C4-2B (cell line): Measurements from ENCODE around the gene CD69.

Experiments used
- ZFX ChIP-seq: fragments of 450-650 bp; IDR thresholded peaks from 2 replicates; pipeline ENCODE4 v1.6.1; 2017
- TF ChIP-seq, protein P1 (sequence below): fragments of 450-650 bp; conservative IDR thresholded peaks from 2 replicates; pipeline ENCODE4 v1.5.1; 2017; ENCODE audit warnings: mild to moderate bottlenecking

DNA sequence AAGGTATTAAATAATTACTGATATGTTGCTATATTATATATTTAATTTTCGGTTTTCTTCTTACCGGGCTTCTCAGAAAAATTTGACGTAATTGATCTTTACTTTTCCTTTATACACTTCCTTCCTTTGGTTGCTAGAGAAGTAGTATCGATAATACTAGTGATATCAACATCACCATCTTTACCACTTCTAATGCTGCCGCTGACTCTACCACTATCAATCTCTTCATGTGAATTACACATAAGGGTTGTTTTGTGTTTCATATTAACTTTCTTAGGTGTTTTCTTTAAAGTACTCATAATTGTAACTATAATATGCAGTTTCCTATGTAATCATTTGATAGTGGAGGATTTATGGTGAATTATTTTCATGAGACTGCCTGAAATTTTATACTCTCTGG is 35.6 kb upstream of the CD69 start:
- TF ChIP-seq, protein P1, sequence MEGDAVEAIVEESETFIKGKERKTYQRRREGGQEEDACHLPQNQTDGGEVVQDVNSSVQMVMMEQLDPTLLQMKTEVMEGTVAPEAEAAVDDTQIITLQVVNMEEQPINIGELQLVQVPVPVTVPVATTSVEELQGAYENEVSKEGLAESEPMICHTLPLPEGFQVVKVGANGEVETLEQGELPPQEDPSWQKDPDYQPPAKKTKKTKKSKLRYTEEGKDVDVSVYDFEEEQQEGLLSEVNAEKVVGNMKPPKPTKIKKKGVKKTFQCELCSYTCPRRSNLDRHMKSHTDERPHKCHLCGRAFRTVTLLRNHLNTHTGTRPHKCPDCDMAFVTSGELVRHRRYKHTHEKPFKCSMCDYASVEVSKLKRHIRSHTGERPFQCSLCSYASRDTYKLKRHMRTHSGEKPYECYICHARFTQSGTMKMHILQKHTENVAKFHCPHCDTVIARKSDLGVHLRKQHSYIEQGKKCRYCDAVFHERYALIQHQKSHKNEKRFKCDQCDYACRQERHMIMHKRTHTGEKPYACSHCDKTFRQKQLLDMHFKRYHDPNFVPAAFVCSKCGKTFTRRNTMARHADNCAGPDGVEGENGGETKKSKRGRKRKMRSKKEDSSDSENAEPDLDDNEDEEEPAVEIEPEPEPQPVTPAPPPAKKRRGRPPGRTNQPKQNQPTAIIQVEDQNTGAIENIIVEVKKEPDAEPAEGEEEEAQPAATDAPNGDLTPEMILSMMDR = no peak
- no peak for TF ChIP-seq ZFX
